Ecto neural progenitor cell (in vitro differentiated cells): Measurements from ENCODE around the gene COL27A1.

Source experiments
- DNase-seq: peaks from one replicate; pipeline ENCODE4 v3.0.0-alpha.2; 2018; ENCODE audit warnings: low spot score

Gene COL27A1

DNA sequence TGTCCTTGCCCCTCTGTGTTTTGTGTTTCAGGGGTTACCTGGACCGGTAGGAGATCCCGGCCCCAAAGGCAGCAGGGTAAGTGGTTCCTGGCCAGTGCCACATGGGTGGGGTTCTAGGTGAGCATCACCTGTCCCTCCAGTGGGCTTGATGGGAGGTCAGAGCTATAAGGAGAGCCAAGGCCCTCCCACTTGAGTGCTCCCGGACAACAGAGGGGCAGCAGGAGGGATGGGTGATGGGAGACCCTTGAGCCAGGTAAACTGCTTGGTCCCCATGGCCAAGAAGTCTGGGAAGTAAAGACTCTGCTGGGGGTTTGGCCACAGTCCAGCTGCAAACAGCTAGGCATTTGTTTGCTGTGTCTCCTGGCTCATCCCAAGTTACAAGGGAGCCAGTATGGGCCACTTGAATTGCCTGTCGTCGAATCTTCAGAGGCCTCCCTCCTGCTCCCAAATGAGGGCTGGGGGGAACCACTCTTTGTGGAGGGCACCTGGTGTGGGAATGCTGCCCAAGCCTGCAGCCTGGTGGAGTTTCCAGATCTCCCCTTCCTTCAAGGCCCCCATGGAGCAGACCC lies 51.0 kb downstream of the COL27A1 start:
- DNase-seq, result no peak

DNA sequence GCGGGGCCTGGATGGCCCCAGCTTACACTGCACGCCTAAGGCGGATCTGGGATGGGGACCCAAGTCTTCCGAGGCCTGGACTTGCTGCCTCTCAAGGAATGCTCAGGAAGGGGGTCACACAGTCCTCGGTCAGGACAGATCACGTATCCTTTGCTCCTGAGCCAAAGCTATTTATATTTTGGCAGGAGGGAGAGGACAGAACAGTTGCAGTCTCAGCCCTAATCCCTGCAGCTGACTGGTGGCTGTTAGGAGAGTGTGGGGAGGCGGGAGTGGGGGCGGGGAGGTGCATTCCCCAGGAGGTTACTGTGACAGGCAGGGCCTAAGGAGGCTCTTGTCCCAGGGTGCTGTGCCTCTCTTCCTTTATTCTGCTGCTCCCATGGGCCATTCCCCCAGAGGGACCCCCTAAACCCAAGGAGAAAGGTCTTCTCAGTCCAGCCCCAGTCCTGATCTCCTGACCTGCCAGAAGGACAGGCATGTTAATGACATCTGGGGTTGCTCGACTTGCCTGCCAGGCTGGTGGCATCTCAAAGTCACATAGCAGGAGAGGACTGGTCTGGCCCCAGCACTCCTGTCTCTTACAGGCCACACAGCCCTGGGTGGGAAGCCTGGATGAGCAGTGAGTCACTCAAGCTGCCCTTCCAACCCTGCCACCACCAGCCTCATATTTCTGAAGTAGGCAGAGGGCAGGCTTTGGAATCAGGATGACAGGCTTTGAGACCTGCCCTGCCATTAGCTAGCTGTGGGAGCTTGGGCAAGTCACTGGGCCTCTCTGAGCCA lies 51.9 kb downstream of the COL27A1 start:
- DNase-seq, result peak; percentile 71

DNA sequence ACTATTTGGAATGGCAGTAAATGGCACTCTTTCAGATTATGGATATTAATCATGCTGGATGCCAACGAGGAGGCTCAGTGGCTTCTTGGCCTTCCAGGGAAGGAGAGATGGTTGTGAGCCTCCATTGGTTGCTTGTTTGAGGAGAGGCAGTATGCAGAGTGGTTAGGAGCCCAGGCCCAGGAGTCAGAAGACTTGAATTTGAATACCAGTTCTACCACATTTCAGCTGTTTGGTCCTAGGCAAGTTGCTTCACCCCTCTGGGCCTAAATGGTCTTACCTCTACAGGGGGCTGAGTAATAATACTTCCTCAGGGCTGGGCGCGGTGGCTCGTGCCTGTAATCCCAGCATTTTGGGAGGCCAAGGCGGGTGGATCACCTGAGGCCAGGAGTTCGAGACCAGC lies 52.5 kb downstream of the COL27A1 start:
- no peak for DNase-seq

DNA sequence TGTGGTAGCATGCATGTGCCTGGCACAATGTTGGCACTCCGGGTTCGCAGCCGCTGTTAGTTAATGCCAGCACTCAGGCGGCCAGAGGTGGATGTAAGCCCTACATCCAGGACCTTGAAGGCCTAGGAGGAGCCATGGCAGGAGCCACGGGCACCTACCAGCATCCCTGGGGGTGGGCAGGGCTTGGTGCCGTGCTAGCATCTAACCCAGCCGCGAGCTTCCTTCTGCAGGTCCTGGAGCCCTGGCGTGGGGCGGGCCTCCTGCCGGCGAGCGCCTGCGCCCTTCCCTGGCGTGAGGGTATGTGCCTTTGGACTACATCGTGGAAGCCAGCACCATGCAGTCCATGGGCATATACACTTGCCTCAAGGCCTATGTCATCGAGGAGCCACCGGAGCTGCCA lies 53.8 kb downstream of the COL27A1 start:
- DNase-seq, result no peak

DNA sequence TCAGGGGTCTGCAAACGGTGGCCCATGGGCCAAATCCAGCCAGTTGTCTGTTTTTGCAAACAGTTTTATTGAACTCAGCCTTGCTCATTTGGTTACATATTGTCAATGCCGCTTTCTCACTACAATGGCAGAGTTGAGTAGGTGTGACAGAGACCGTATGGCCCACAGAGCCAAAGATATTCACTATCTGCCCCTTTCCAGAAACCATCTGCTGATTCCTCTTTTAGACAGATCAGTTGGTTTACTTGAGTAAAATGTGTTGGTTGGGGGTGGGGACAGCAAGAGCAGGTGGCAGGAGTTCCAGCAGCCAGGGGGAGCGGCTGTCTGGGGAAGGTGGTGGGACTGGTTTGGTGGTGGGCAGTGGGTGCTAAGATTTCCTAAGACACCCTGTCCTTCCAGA lies 54.8 kb downstream of the COL27A1 start:
- DNase-seq, result no peak

DNA sequence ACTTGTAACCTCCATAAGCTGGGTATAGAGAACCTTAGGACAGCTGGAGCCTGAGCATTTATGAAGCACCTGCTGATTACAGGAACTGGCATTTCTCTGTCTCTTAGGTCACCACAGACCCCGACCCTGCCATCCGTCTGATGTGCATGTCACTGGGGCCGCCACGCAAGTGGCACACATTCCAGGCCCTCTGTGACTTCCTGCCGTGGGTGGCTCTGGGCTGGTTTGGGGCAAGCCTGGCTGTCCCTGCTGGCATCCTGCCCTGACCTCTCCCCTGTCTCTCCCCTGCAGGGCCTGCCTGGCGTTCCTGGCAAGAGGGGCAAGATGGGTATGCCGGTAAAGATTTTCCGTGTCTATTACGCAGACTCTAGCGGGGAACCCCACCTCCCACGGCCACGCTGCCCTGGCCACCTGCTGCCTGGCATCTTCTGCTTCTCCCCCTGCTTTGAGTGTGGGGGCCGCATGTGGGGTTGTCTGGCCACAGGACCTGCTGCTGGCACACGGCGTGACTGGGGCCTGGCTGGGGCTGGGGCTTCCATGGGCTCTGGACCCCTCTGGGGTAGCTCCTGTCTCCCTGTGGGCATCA lies 55.4 kb downstream of the COL27A1 start:
- DNase-seq, result no peak

DNA sequence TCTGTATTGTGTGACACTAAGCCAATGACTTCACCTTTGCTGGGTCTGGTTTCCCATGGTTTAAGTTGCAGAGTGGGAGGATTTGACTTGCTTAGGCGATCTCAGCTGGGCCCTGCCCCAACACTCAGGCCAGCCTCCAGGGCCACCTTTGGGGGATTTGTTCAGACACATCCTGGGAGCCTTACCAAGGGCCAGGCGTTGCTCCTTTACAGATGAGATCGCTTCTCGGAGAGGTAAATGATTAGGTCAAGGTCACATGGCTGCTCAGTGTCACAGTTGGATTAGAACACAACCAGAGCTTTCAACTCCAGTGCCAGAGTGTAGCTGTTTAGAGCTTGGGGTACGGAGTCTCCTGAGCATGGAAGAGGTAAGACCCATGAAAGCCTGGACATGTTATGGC lies 57.5 kb downstream of the COL27A1 start:
- DNase-seq, result no peak

DNA sequence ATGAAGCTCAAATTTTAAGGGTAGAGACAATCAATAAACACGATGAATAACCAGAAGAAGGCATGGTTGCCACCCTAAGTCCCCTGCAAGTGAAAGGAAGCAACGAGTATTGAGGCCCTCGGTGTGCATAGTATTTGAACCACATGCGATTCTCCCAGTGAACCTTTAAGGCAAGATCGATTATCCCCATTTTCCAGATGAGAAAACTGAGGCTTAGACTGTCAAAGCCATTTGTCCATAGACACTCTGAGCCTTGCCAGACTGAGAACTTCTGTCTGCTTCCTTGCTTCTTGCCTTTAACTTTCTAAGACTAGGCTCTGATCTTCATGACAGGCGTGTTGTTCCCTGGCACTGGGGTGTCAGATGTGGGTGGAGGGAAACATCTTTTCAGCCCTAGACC lies 58.2 kb downstream of the COL27A1 start:
- DNase-seq, result no peak

DNA sequence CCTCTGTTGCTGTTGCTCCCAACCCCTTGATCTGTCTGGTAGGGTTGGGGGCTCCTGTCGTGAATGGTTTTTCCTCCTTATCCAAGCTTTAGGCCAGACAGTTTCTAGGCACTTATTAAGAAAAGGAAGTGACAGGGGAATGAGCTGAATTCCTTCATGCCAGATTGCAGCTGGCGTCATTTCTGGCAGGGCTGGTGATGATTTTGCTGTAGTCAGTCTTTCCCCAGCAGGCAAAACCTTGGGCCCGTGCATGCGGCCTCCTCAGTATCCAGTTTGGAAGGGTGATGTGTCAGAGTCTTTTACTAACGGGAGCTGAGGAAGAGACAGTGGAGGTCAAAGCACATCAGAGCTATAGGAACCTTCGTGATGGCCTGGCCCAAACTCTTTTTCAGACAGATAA lies 58.8 kb downstream of the COL27A1 start:
- no peak for DNase-seq

DNA sequence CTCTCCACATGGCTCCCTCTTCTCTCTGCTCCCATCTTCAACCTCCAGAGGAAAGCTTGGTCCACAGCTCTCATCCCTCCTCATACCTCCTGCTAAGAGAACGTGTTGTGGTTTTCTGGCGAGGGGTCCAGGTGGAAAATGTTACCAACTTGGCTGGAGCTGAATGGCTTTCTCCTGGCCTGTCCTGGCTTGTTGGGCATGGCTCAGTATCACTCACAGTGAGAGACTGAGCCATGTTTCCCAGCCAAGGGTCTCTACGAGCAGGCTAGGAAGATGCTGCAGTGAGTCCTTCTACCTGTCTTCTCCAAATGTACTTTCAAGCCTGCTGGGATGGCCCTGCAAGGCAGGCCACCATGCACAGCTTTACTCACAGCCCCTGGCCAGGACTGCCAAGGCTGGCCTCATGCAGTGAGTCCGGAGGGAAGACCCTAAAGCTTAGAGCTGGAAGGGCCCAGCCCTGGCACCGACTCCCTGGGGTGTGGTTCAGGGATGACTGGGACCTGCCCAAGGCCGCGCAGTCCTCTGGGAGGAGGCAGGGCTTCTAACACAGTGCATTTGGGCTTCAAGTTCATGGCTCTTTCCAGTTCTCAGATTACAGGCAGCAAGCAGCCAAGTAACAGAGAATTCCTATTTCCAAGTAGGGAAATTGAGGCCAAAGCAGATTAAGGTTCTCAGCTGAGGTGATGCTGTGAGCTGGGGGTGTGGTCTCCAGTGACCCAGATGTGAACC lies 59.5 kb downstream of the COL27A1 start:
- no peak for DNase-seq

DNA sequence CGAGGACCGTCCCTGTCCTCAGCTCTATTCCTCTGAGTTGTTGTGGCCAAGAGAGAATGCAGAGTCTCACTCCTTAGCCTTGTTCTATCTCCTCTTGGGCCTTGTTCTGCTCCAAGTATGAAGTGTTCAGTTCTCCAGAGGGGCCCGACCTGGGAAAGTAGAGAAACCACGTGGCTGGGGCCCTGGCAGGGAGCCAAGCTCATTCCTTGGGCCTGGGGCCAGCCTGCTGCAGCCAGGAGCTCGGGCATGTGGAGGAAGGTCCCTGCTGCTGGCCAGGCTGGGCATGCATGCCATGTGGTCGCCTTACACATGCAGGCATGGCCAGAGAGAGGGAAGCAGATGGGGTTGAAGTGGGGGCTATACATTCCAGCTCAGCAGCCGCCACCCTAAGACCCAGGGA lies 60.7 kb downstream of the COL27A1 start:
- no peak for DNase-seq

DNA sequence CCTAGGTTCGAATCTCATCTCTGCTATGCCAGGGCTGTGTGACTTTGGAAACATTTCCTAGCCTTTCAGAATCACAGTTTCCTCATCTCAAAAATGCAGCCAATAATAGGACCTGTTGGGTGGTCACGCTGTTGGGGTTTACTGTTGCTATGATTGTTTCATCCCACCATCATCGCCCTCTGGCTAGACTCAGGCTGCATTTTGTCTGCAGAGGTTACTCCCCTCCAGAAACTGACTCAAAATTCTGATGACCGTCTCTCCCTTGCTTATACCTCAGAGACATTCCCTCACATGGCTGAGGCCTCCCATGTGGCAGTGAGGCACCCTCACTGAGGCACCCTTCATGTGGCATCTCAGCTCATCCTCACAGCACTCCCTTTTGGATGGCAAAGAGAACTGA lies 61.6 kb downstream of the COL27A1 start:
- no peak for DNase-seq

DNA sequence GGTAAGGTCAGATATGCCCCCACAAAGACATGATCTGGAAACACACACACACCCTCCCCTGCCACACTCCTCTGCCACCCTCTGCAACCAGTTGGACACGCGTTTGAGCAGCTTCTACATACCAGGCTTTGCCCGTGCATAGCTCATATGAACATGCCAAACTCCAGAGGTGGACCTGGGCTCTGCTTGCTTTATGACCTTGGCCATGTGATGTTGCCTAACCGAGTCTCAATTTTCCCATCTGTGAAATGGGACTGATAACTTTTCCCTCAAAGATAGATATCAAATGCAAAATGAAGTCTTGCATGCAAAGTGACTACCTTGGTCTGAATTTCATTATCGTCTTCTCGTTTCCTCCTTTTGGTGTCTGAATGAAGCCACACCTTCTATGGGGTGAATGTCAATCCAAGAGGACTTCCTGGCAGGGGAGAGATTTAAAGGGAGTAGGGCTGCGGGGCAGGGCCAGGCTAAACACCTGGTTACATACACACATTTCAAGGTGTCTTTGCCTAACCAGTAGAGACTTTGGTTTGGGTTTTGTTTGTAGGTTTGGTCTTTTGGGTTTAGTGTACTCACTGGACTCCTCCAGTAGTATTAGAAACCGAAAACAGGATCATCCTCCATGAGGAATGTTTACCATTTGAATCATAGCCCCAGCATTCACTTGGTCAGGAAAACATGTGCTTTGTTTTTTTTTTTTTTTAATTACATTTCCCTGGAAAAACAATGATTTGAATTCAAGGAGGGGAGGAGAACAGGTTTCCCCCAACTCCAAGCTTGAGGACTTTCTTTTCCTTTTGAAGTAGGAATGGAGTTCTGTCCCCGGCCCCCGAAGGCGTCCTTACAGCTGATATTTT lies 63.2 kb downstream of the COL27A1 start:
- no peak for DNase-seq

DNA sequence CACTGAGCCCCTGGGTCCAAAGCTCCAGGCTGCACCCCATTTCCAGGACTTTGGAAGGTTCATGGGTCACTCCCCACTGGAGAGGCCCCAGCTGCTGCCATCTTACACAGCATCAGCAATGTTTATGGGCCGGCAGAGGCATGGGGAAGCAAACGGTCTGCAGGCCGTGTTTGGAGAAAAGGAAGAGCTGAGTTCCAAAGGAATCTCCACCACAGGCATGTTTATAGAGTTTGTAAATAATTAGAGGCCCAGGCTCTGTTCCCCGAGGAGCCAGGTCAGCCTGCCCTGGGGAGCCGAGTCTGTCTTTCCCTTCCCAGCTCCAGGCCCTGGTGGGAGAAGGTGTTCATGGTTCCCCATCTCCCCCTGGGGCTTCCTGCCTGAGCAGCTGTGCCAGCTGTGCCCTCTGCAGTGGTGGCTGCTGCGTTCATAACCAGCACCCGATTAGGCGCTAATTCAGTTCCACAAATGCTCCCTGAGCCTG lies 64.8 kb downstream of the COL27A1 start:
- no peak for DNase-seq

DNA sequence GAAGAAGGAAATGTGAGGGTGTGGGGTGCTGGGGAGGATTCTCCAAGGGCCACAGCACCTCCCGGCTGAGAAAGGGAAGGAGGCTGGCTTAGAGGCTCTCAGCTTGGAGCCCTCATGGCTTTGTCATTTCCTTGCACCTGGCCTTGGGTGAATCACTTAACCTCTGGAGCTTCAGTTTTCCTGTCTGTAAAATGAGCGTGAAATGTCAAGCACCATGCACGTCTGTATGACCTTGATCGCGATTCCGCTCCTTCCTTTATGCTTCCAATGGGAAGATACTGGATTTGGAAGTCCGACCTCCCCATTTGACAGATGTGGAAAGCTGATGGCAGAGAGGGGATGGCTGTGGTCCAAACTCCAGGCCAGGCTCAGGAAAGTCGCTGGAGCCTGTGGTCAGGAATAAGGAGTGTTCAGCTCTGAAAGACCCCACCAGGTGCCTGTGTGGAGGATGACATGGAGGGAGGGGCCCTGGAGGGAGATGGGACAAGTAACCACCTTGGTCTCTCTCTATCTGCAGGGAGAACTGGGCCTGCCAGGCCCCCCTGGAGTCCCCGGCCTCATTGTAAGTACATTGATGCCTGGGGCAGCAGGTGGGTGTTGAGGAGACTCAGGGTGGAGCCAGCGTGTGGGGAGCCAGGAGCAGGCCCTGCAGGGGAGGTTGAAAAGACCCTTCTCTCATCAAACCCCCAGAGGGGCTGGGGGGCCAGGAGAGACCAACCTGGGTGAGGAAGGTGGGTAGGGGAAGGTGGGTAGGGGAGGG lies 66.5 kb downstream of the COL27A1 start:
- DNase-seq, result no peak

DNA sequence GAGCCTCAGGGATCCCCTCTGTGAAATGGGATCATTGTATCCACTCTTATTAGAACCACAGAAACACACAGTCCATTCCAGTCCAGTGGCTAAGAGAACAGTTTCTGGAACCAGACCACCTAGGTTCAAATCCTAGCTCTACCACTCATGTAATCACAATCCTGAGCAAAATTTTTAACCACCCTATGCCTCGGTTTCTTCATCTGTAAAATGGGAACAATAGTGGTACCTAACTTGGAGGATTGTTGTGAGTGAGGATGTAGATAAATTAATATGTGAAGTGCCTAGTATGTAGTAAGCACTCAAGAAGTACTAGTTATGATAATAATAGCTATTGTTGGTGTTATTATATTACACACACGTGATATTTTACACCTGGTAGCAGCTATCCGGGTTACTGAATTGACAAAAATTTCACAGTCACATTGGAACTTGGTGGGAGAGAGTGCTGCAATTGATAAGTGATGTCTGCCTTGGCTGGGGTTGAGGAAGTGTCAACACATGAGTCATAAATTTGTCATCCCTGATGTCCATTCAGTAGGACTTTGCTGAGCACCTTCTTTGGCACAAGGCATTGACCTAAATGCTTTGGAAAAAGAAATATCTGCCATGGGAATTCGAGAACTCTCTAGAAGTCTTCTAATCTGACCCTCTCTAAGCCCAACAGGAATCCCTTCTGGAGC lies 68.4 kb downstream of the COL27A1 start:
- DNase-seq, result no peak

DNA sequence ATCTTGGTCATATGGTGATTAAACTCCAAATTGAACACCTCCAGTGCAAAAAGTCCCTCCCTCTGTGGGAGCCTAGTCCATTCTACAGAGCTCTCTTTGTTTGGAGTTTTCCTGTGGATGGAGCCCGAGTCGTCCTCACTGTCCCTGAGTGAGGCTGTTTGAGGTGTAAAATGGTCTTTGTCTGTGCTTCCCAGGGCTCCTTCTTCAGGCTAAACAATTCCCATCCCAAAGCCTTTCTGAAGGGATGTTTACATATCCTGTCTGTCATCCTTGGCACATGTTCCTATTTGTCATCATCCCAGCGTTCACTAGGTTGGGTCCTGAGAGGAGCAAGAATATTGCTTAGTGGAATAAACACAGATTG lies 68.9 kb downstream of the COL27A1 start:
- no peak for DNase-seq

DNA sequence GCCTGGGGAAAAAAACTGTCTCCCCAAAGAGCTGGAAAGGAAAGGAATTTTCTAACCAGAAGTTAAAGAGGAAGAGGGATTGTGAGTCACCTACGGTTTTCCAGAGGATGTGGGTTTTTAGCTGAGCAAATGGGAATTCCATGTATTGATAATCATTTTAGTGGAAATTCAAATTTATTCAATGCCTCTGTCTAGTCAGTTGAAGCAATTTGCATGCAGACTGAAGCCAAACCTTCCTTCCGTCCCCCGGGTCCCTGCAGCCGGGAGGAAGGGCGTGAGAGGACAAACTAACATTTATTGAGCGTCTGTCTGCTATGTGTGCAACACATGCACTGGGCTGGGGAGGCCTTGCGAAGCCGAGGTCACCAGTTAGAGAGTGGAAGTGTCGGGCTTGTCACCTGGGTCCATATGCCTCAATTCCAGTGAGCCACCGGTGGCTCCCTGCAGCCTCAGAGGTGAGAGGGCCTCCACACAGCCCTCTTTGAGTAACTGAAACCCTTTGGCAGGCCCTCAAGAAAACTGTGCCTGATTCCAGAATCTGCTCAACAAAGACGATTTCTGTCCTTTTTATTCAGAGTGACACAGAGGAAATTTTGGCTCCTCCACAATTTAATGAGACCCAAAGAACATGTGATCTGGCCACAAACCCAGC lies 70.3 kb downstream of the COL27A1 start:
- DNase-seq, result no peak

DNA sequence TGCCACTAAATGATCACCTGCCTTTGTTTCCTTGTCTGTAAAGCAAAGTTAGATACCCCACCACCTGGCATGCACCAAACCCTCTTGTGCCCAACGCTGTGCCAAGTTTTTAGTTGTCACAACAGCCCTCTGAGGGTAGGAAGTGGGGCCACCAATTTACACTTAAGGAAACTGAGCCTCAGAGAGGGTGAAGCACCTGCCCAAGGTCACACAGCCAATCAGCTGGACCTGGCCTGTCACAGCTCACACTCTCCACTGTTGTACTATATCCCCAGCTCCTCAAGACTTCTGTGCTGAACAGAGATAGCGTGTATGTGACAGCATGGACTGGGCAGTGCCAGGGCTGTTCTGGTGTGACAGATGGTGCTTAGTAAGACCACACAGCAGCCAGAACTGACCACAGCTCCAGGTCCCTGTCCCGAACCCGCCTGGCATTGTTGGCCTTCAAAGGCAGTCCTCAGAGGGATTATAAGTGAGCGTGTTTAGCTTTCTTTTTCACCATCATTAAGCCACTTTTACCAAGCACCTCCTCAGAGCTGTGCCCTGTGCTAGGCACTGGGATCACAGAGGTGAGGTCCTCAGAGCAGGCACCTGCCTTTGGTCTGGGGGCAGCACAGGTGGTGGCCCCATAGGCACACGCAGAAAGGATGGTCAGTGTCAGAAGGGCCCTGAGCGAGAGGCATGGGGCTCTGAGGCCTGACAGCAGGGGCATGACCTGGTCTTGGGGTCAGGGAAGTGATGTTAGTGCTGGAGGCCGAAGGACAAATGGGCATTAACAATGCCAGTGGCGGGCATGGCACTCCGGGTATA lies 71.1 kb downstream of the COL27A1 start:
- DNase-seq, result no peak
